Osteocyte (in vitro differentiated cells): ENCODE data around the gene USF2. TPM values are rescaled to one million over a fixed set of nuclear protein-coding genes. Genes with fewer than 3 reads are reported as not detected.

Source experiments
- DNase-seq: peaks from one replicate; pipeline ENCODE4 v3.0.0; 2021; ENCODE audit warnings: mixed read lengths; ENCODE audit not compliant: unreplicated experiment; ENCODE audit errors: extremely low spot score
- H3K27ac Mint-ChIP-seq: one replicate; pipeline ENCODE4 v1.8.0; 2021; ENCODE audit warnings: mild to moderate bottlenecking, mixed read lengths; ENCODE audit not compliant: unreplicated experiment
- H3K27me3 Mint-ChIP-seq: one replicate; pipeline ENCODE4 v1.8.0; 2021; ENCODE audit warnings: mixed read lengths; ENCODE audit not compliant: unreplicated experiment
- H3K36me3 Mint-ChIP-seq: one replicate; pipeline ENCODE4 v1.8.0; 2021; ENCODE audit warnings: mixed read lengths; ENCODE audit not compliant: unreplicated experiment
- H3K4me1 Mint-ChIP-seq: one replicate; pipeline ENCODE4 v1.8.0; 2021; ENCODE audit warnings: mixed read lengths; ENCODE audit not compliant: unreplicated experiment
- H3K4me3 Mint-ChIP-seq: one replicate; pipeline ENCODE4 v1.8.0; 2021; ENCODE audit warnings: mild to moderate bottlenecking, moderate library complexity, mixed read lengths; ENCODE audit not compliant: unreplicated experiment
- H3K9me3 Mint-ChIP-seq: one replicate; pipeline ENCODE4 v1.8.0; 2021; ENCODE audit warnings: mixed read lengths; ENCODE audit not compliant: unreplicated experiment
- CTCF ChIP-seq: fragments of 200-600 bp; sonication (generic); IDR thresholded peaks from 2 replicates; pipeline ENCODE4 v1.5.0; 2021; ENCODE audit warnings: antibody characterized with exemption, mild to moderate bottlenecking, moderate library complexity
- total RNA-seq: library from RNA; stranded (reverse); gene quantifications from 2 replicates; pipeline ENCODE4 v1.2.1, GENCODE V29; 2021

Gene USF2
- total RNA-seq, 1 donor from 2014 or later, result 112 TPM

GRCh38 chr19:35287713-35288112 is 19.0 kb downstream of the USF2 start:
- no peak overlapping the region for H3K27ac Mint-ChIP-seq
- DNase-seq, result no peak

GRCh38 chr19:35288331-35288730 is 19.6 kb downstream of the USF2 start:
- no peaks in the 10 kb centered on the region for H3K36me3 Mint-ChIP-seq
- no peaks in the 10 kb centered on the region for H3K9me3 Mint-ChIP-seq
- H3K4me3 Mint-ChIP-seq, result no peak overlapping the region

More at GRCh38 chr19:35287713-35288112, 19.0 kb downstream of the USF2 start:
- H3K9me3 Mint-ChIP-seq, result no peaks in the 10 kb centered on the region
- no peaks in the 10 kb centered on the region for H3K36me3 Mint-ChIP-seq
- peaks cover 20% of the 10 kb centered on the region for H3K27me3 Mint-ChIP-seq
- TF ChIP-seq CTCF, result no peak
- no peaks in the 10 kb centered on the region for H3K4me1 Mint-ChIP-seq
- H3K4me3 Mint-ChIP-seq, result no peak overlapping the region

GRCh38 chr19:35288906-35289305 is 20.1 kb downstream of the USF2 start:
- Mint-ChIP-seq H3K27ac (no peak overlapping the region), H3K27me3 (peaks cover 16% of the 10 kb centered on the region), H3K4me1 (no peaks in the 10 kb centered on the region), H3K36me3 (no peaks in the 10 kb centered on the region), H3K4me3 (no peak overlapping the region), H3K9me3 (no peaks in the 10 kb centered on the region)
- no peak for TF ChIP-seq CTCF
- DNase-seq, result no peak

More at GRCh38 chr19:35288331-35288730, 19.6 kb downstream of the USF2 start:
- peaks cover 18% of the 10 kb centered on the region for H3K27me3 Mint-ChIP-seq
- no peak overlapping the region for H3K27ac Mint-ChIP-seq
- H3K4me1 Mint-ChIP-seq, result no peaks in the 10 kb centered on the region
- no peak for TF ChIP-seq CTCF
- DNase-seq, result no peak

GRCh38 chr19:35290381-35291127 is 21.8 kb downstream of the USF2 start:
- no peak for TF ChIP-seq CTCF
- Mint-ChIP-seq H3K9me3 (no peaks in the 10 kb centered on the region), H3K27me3 (peaks cover 14% of the 10 kb centered on the region), H3K27ac (no peak overlapping the region), H3K4me3 (no peak overlapping the region), H3K36me3 (no peaks in the 10 kb centered on the region), H3K4me1 (no peaks in the 10 kb centered on the region)
- no peak for DNase-seq

GRCh38 chr19:35291259-35291658 is 22.5 kb downstream of the USF2 start:
- no peaks in the 10 kb centered on the region for H3K36me3 Mint-ChIP-seq
- DNase-seq, result no peak
- H3K27ac Mint-ChIP-seq, result no peak overlapping the region
- H3K4me3 Mint-ChIP-seq, result no peak overlapping the region
- peaks cover 14% of the 10 kb centered on the region for H3K27me3 Mint-ChIP-seq
- H3K9me3 Mint-ChIP-seq, result no peaks in the 10 kb centered on the region
- no peaks in the 10 kb centered on the region for H3K4me1 Mint-ChIP-seq
- TF ChIP-seq CTCF, result no peak
